NCI-H1417 treated with DMSO at 0.1 percent for 48 hours (cell line): Measurements from ENCODE around the gene SIRT4.
"Not testable (repeated sequence)": the region's sequence is repeated elsewhere in the genome, so short reads cannot be mapped to it uniquely, and the experiment has no call there.

Experiments
- DNase-seq: peaks from one replicate; lab custom pipeline; 2025; lab: John Stamatoyannopoulos, UW

Gene SIRT4

DNA sequence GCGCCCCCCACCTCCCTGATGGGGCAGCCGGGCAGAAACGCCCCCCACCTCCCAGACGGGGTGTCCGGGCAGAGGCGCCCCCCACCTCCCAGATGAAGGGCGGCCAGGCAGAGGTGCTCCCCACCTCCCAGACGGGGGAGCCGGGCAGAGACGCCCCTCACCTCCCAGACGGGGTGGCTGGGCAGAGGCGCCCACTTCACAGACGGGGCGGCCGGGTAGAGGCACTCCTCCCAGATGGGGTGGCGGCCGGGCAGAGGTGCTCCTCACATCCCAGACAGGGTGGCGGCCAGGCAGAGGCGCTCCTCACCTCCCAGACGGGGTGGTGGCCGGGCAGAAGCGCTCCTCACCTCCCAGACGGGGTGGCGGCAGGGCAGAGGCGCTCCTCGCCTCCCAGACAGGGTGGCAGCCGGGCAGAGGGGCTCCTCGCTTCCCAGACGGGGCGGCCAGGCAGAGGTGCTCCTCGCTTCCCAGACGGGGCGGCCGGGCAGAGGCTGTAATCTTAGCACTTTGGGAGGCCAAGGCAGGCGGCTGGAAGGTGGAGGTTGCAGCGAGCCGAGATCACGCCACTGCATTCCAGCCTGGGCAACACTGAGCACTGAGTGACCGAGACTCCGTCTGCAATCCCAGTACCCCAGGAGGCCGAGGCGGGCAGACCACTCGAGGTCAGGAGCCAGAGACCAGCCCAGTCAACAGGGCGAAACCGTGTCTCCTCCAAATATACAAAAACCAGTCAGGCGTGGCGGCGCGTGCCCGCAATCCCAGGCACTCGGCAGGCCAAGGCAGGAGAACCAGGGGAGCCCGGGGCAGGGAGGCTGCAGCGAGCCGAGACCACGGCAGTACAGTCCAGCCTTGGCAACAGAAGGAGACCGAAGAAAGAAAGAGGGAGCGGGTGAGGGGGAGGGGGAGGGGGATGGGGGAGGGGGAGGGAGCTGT lies 23.7 kb upstream of the SIRT4 start:
- no peak for DNase-seq

DNA sequence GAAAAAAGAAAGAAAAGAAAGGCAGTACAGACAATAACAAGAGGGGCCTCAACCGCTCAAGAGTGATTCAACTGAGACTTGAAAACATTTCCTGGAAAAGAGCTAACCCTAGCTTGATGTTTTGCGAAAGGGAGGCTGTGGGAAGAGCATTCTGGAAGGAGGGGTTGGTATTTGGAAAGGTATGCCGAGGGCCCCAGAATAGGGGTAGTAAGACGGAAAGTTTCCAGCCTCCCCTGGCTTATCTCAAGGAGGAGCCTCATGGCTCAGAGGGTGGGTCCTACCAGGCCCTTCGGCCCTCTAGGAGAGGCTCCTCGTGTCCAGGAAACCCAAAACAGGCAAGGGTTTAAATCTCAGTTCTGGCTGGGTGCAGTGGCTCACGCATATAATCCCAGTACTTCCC lies 18.8 kb upstream of the SIRT4 start:
- DNase-seq: no peak

DNA sequence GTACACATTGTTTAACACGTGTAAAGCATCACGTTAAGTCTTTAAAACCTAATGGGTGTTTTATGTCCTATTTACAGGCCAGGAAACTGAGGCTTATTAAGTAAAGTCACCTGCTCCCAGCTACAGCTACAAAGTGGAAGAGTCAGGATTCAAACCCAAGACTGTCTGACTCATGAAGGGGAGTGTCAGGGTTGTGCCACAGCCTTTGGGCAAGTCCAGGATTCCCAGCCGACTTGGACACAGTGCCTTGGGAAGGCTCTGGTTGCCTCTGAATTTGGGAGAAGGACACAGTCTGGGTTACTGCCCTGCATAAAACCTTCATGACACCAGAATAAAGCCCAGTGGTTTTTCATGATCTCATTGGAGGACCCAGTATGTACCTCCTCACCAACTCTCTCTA lies 17.7 kb upstream of the SIRT4 start:
- DNase-seq: no peak

DNA sequence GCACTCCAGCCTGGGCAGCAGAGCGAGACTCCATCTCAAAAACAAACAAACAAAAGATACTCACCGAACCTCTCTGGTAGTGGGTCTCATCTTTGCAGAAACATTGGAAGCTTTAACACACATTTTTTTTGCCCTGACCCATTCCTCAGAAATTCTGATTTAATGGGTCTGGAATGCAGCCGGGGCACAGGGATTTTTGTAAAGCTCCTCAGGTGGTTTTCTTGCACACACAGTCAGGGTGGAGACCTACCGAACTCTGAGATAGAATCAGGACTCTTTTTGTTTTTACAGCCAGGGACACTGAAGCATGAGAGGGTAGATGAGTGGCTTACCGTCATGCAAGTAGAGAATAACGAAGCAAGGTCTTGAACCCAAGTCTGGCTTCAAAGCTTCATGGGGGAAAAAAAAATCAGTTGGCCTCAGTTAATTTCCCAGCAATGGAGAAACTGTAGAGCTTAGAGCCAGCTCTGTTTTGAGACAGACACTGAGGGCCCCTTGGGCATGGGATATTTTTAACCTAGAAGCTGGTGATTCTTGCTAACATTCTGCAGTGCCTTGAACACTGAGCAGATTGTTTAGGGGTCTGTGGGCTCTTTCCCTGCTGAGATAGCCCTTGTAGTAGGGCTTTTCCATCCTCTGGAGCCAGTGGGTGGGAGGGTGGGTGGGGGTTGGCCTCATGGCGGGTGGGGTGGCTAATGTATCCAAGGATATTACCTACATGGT lies 15.2 kb upstream of the SIRT4 start:
- DNase-seq: no peak

DNA sequence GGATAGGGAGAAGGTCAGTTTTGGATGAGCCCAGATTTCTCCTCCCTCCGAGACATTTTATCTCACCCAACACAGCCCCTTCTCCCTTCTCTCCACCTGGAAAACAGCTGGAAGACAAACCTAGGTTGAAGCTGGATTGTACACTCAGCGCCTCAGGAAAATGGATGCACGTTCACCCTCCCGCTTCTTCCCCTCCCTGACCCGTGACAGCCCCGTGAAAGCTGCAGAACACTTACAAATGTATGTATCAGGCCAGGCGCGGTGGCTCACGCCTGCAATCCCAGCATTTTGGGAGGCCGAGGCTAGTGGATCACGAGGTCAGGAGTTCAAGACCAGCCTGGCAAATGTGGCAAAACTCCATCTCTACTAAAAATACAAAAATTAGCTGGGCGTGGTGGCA lies 14.6 kb upstream of the SIRT4 start:
- DNase-seq: no peak

DNA sequence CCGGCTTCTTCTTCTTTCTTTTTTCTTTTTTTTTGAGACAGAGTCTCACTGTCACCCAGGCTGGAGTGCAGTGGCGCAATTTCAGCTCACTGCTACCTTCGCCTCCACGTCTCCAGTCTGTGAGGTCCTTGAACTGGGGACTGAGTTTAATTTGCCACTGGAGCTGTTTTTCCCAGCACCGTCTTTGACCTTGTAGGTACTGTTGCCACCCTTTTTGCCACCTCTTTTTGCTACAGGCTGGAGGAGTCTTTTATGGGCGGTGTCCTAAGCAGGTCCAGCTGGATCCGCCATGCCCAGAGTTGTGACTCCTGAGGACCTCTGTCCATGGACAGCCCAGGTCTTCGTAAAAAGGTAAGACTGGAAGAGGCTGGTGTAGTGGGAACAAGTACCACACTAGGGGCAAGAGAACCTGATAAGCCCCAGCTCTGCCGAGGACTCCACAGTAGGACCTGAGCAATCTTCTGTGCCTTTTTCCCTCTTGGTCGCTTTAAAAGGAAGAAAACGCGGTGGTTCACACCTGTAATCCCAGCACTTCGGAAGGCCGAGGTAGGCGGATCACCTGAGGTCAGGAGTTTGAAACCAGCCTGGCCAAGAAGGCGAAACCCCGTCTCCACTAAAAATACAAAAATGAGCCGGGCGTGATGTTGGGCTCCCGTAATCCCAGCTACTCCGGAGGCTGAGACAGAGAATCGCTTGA lies 11.4 kb upstream of the SIRT4 start:
- DNase-seq: no peak

DNA sequence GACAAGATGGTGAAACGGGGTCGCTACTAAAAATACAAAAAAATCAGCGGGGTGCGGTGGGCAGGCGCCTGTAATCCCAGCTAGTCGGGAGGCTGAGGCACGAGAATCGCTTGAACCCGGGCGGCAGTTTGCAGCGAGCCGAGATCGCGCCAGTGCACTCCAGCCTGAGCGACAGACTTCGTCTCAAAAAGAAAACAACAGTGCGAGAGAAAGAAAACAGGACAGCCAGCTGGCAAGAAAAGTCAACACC lies 9.8 kb upstream of the SIRT4 start:
- no peak for DNase-seq

DNA sequence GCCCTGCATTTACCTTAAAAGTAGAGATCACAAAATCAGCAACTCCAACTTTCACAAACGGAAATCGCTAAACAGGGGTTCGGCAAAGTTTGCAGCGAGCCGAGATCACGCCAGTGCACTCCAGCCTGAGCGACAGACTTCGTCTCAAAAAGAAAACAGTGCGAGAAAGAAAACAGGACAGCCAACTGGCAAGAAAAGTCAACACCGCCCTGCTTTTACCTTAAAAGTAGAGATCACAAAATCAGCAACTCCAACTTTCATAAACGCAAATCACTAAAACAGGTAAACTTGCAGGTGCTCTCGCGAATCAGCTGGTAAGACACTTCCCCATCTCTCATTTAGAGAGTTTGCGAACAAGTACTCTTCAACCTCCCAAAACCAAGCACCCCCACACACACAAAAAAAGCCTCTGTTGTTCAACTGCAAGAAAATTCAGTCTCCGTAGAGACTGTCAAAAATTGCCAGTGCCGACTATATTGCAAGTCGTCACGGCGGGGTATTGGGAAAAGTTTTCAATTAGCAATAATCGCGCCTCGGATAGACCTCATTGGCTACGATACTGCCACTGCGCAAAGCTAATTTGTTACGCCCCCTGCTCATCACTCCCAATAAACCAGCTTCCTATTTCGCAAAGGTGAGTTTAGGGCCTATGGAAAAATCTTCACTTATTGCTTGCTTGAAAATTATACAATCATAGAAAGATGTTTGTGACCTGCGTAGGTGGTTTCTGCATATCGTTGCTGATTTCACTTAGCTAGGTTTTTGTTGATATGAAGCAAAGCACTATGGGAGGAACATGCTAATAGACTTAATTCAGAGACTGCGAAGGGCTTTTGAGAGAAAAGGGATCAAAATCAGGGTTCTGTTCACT lies 9.2 kb upstream of the SIRT4 start, which contains the start of gene RNU4-1:
Gene RNU4-1, minus strand, starts transcription at position 577 of the 871 bp plus-strand sequence.
- peak; percentile 94 for DNase-seq

DNA sequence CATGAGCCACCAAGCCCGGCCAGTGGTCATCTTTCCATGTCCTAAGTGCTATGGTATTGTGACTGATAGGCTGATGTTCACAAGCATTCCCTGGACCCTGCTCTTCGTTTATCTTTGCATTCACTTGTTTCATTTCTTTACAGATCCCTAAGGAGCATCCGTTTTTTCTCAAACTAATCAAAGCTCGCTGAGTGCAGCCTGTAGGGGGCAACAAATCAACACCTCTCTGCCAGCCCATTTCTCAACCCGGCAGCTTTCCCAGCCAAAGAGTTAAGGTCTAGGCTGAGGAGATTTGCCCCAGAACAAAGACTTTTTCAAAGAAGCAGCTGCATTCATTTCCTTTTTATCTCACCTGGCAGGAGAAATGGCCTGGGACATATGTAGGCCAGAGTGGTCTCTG lies 12.1 kb downstream of the SIRT4 start:
- no peak for DNase-seq

DNA sequence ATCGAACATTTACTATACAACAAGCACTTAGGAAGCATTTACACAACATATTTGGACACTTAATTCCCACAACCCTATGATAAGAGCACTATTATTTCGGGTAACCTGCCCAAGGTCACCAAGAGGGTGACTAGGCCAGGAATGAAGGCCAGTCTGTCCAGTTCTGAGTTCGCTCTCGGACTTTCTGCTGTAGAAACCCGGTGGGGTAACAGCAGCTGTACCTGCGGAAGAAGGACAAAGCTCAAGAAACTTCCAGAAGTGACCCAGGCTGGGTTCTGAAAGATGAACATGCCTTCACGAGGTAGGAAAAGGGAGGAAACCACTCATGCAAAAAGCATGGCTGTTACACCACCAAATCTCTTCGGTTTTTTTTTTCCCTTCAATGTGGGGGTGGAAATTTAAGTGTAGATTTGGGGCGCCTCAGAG lies 14.7 kb downstream of the SIRT4 start:
- no peak for DNase-seq

DNA sequence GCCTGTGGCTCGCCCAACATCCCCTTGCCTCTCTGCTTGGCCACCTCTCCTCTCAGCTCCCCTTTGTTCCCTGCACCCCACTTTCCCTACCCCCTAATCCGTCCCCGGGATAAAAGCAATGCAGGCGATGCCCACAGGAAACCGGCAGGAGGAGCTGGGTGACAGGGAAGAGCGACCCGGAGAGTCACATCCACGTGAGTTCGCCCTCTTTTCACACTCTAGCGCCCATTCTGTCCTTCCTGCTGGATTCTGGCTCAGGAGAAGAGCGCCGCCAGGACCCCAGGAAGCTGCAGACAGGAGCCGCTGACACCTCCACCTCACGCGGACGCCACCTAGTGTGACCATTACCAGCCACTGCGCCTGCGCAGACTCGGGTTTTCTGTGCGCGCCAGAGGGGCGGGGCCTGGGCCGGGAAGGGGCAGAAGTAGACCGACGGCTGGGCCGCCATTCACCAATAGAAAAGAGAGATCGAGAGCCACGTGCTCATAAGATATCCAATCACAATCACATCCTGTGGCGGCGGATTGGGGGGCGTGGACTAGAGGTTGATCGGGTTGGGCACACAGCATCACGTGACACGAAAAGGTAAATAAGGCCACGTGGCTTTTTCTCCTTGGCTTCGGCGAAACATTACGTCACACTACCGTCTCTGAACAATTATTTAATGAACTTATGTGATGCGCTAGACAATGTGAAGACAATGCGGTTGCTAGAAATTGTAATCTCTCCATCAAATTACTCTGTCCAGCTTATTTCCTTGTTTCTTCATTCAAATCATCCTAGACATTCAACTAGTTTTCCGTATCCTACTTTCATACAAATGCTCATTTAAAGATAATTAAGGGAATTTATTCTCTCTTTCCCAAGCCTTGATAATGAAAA lies 15.3 kb downstream of the SIRT4 start:
- peak; percentile 99 for DNase-seq

DNA sequence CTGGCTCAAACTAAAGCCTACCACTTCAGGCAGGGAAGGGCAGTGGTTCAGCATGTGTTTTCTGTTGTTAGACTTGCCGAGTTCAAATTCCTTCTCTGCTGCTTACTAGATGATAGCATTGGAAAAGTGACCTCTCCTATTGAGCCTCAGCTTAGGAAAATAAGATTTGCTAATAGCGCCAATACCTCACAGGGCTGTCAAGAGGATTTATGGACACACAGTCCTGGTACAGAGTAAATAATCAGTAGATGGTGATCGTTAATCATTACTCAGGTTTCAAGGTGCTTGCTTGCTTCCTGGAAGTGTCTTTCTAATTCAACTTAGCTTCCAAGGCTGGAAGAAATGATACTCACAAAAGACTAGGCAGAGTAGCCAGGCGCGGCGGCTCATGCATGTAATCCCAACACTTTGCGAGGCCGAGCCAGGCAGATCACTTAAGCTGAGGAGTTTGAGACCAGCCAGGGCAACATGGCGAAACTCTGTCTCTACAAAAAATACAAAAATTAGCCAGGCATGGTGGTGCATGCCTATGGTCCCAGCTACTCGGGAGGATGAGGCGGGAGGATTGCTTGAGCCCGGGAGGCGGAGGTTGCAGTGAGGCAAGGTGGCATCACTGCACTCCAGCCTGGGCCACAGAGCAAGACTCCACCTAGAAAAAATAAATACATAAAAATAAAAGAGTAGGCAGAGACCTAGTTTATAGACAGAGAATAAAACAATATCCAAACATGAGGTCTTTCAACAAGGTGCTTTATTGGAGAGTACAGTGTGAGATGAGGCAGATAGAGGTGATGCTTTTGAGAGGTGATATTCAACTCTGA lies 19.5 kb downstream of the SIRT4 start:
- no peak for DNase-seq

DNA sequence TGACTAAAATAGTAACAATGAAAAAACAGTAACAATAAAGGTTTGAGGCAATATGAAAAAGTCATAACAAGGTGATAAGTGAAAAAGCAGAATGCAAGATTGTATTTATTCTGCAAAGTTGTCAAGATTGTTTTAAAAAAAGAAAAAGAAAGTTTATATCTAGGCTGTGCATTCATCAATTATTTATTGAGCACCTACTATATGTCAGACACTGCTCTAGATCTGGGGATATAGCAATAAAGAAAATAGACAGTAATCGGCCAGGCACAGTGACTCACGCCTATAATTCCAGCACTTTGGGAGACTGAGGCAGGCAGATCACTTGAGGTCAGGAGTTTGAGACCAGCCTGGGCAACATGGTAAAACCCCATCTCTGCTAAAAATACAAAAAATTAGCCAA lies 21.7 kb downstream of the SIRT4 start:
- DNase-seq: no peak

DNA sequence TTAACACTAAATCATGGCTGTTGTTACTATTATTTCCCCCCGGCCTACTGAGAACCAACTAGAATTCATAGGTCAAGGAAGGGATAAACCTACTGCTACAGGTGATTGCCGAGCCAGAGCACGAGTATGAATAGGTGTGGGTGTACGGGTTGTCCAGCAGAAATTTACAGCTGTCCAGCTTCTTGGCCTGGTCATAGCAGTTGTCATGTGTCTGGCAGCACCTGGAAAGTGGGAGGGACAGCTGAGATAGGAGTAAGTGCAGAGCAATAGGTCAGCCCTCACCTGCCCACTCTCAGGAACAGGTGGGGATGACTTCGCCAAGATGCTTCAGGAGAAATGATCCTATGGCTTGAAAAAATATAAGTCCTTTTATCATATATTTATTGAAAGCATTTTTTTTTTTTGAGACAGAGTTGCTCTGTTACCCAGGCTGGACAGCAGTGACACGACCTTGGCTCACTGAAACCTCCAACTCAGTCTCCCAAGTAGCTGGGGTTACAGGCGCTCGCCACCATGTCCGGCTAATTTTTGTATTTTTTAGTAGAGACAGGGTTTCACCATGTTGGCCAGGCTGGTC lies 22.8 kb downstream of the SIRT4 start:
- no peak for DNase-seq

DNA sequence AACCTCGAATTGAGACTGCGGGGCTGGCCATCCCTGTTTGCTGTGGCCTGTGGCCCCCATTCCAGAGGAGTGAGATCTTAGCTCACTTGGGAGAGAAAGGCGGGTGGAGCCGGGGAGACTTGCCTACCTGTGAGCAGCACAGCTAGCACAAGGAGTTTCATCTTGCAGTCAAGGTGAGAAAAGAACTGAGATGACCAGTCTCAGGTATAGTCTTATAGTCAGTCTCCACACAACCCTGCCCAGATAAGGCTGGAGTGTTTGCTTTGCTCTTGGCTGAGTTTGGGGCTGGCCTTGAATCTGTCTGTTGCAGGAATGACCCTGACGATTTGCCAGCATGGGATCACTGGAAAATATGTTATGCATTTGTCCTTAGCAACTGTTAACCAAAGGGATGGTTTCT lies 25.5 kb downstream of the SIRT4 start, which contains the start of gene PLA2G1B:
Gene PLA2G1B, minus strand, starts transcription at position 187 of the 400 bp plus-strand sequence. Its CDS starts 26 bp downstream, at position 161.
- no peak for DNase-seq

DNA sequence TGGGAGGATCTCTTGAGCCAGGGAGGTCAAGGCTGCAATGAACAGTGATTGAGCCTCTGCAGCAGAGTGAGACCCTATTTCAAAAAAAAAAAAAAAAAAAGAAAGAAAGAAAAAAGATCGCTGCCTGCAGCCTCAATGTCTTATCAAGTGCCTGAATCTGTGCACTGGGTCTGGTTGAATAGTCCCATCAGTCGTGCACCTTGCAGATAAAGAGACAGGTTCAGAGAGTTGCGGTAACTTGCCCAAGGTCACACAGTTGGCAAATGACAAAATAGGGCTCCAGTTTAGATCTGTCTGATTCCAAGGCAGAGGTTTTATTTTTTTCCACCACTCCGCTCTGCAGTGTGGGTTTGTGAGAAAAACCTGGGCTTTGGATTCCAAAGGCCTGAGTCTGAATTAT lies 26.1 kb downstream of the SIRT4 start:
- DNase-seq: no peak

DNA sequence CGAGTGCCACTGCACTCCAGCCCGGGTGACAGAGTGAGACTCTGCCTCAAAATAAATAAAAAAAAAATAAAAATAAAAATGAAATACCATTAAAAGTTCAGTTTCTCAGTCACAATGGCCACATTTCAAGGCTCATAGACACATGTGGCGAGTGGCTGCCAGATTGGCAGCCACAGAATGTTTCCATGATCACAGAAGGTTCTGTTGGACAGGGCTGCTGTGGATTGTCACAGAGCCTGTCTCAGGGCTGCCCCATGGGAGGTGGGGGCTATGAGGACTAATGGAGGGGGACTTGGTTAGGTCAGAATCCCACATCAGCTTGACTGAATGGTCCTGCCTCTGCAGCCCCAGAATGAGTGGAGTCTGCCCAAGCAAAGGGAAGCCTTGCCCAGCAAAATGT lies 29.3 kb downstream of the SIRT4 start:
- DNase-seq: no peak

DNA sequence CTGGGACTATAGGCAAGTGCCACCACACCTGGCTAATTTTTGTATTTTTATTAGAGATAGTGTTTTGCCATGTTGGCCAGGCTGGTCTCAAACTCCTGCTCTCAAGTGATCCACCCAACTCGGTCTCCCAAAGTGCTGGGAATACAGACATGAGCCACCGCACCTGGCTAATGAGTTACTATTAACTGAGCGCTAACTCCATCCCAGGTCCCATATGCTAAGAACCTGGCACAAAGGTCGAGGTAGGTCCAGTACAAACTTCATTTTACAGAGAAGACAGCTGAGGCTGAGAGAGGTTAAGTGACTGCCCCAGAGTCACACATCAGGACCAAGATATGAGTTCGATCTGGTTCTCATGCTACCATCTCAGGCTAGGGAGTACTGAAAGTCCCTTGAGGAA lies 29.9 kb downstream of the SIRT4 start:
- DNase-seq: no peak

DNA sequence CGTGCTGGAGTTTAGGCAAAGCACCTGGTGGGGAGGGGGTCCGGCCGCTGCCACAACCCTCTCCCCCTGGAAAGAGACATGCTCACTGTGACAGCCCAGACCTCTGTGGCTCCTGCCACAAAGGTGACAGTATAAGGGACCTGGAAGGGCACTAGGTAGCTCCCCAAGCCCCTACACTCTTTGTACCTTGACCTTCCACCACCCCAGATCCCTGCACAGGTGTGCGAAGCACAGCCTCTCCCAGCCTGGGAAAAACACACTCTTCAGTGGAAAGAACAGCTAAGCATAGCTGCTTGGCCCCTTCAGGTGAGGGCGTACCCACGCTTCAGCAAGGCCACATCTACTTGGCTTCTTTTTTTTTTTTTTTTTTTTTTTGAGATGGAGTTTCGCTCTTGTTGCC lies 30.4 kb downstream of the SIRT4 start:
- DNase-seq: no peak

DNA sequence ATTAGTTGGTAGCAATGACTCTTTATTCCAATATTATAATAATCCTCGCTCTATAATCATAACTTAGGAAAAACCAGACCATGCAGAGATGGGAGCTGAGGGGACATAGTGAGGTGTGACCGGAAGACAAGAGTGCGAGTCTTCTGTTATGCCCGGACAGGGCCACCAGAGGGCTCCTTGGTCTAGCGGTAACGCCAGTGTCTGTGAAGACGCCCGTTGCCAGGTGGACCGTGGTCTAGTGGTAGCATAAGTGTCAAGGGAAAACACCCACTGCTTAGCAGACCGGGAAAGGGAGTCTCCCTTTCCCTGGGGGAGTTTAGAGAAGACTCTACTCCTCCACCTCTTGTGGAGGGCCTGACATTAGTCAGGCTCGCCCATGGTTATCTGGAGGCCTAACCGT lies 33.3 kb downstream of the SIRT4 start:
- DNase-seq: not testable (repeated sequence)
